Measurements from ENCODE around the gene TGFBI.

The TGFBI gene

GRCh38 chr5:136048966-136049365 is 20.2 kb downstream of the TGFBI start:
- DNase-seq = no peak

- DNase-seq = no peak
Observed at GRCh38 chr5:136051486-136052220, 22.9 kb downstream of the TGFBI start.

GRCh38 chr5:136052692-136053335 is 24.0 kb downstream of the TGFBI start:
- no peak for DNase-seq

GRCh38 chr5:136053336-136054141 is 24.8 kb downstream of the TGFBI start:
- no peak for DNase-seq

GRCh38 chr5:136054142-136055019 is 25.6 kb downstream of the TGFBI start:
- no peak for DNase-seq

- DNase-seq = no peak
Observed at GRCh38 chr5:136055612-136056309, 27.0 kb downstream of the TGFBI start.

- no peak for DNase-seq
Observed at GRCh38 chr5:136056336-136056735, 27.5 kb downstream of the TGFBI start.

- no peak for DNase-seq
Observed at GRCh38 chr5:136056771-136057335, 28.1 kb downstream of the TGFBI start.

- no peak for DNase-seq
Observed at GRCh38 chr5:136057401-136058038, 28.7 kb downstream of the TGFBI start.

- no peak for DNase-seq
Observed at GRCh38 chr5:136058039-136058971, 29.5 kb downstream of the TGFBI start.

- DNase-seq = no peak
Observed at GRCh38 chr5:136058972-136059354, 30.2 kb downstream of the TGFBI start.

- DNase-seq = no peak
Observed at GRCh38 chr5:136060963-136061362, 32.2 kb downstream of the TGFBI start.

GRCh38 chr5:136061630-136062365 is 33.0 kb downstream of the TGFBI start:
- no peak for DNase-seq

- DNase-seq = peak in 1 of 5 donors; percentile 13
Observed at GRCh38 chr5:136062366-136063274, 33.8 kb downstream of the TGFBI start.

GRCh38 chr5:136063778-136064465 is 35.1 kb downstream of the TGFBI start:
- DNase-seq = no peak

GRCh38 chr5:136064510-136064909 is 35.7 kb downstream of the TGFBI start:
- DNase-seq = no peak

GRCh38 chr5:136065588-136065987 is 36.8 kb downstream of the TGFBI start:
- no peak for DNase-seq

All from T-helper 1 cell (primary cell).